Kidney (tissue), 14 donors: ENCODE measurements around the gene YAF2. TPM values are rescaled to one million over a fixed set of nuclear protein-coding genes. Genes with fewer than 3 reads are reported as not detected.

Experiments
- DNase-seq, 5 donors: peaks; one replicate each; pipeline ENCODE4 v3.0.0-alpha.2; 2013 to 2020
- FAIRE-seq: peaks from 2 replicates; lab custom pipeline; 2012; peaks lifted over from hg19 to GRCh38; lab: Jason Lieb, UNC
- H3K27ac ChIP-seq, 2 donors: one replicate each; pipeline ENCODE4 v1.7.0; 2013; ENCODE audit warnings: low read depth in 2 of 2, low read length in 2 of 2, inconsistent platforms in 1 of 2
- H3K27me3 ChIP-seq: one replicate; pipeline ENCODE4 v1.7.1; 2013; ENCODE audit warnings: low read length, inconsistent platforms; ENCODE audit not compliant: control insufficient read depth, insufficient read depth
- H3K36me3 ChIP-seq, 3 donors: one replicate each; pipeline versions ENCODE4 v1.7.0 to v1.7.1; 2013; ENCODE audit warnings: low read length in 3 of 3, control low read depth in 1 of 3, inconsistent platforms in 1 of 3; ENCODE audit not compliant: insufficient read depth in 3 of 3, control insufficient read depth in 2 of 3
- H3K4me1 ChIP-seq, 3 donors: one replicate each; pipeline versions ENCODE4 v1.7.0 to v1.7.1; 2013; ENCODE audit warnings: low read length in 3 of 3, inconsistent platforms in 1 of 3, low read depth in 1 of 3; ENCODE audit not compliant: control insufficient read depth in 2 of 3, insufficient read depth in 2 of 3
- H3K4me3 ChIP-seq, 3 donors: one replicate each; pipeline versions ENCODE4 v1.7.0 to v1.8.1; 2013; ENCODE audit warnings: low read length in 3 of 3, control low read depth in 1 of 3, inconsistent platforms in 1 of 3
- H3K9ac ChIP-seq, 3 donors: one replicate each; pipeline versions ENCODE4 v1.7.0 to v1.7.1; 2013; ENCODE audit warnings: low read length in 3 of 3, control low read depth in 1 of 3, inconsistent platforms in 1 of 3
- H3K9me3 ChIP-seq, 3 donors: one replicate each; pipeline versions ENCODE4 v1.7.0 to v1.7.1; 2013; ENCODE audit warnings: low read length in 3 of 3, control low read depth in 1 of 3, inconsistent platforms in 1 of 3; ENCODE audit not compliant: control insufficient read depth in 2 of 3, insufficient read depth in 1 of 3
- intact Hi-C: fragments of 100-400 bp; cut with DNase I; formaldehyde crosslinking; loops from one replicate; pipeline ENCODE4 v1.11.1; 2022
- polyA plus RNA-seq: library from polyadenylated mRNA; stranded (reverse); fragments of 350-450 nt; fragmentation: Illumina TruSeq; extraction: RNeasy Lipid Tissue Mini Kit (QIAGEN cat#74804); gene quantifications from one replicate; pipeline ENCODE4 v1.2.3, GENCODE V29; 2014; ENCODE audit warnings: low read depth, low replicate concordance; ENCODE audit not compliant: insufficient read depth
- total RNA-seq: library from RNA; stranded (reverse); fragmentation: NEBNext Ultra II Directional; extraction: Animal tissue kit (Norgen Biotek cat#: 25700); gene quantifications from one replicate; pipeline ENCODE4 v1.2.1, GENCODE V29; 2021
- TF ChIP-seq, protein P1 (sequence below): IDR thresholded peaks from 3 replicates; pipeline ENCODE4 v1.5.1; 2012; ENCODE audit warnings: mild to moderate bottlenecking, moderate library complexity, borderline replicate concordance; ENCODE audit not compliant: insufficient read depth; ENCODE audit errors: extremely low read depth
- donor health status: control.
- donor health status: control.
- donor health status: control.
- donor health status: control.
- donor health status: control.
- donor health status: DM: yes; HTN: yes; CAD: no.
- donor health status: Normal renal cell carcinoma (clear cell type).

YAF2 gene
- total and polyA plus RNA-seq, 2 donors from 2014 or later, result 15.0 to 32.0 TPM

DNA sequence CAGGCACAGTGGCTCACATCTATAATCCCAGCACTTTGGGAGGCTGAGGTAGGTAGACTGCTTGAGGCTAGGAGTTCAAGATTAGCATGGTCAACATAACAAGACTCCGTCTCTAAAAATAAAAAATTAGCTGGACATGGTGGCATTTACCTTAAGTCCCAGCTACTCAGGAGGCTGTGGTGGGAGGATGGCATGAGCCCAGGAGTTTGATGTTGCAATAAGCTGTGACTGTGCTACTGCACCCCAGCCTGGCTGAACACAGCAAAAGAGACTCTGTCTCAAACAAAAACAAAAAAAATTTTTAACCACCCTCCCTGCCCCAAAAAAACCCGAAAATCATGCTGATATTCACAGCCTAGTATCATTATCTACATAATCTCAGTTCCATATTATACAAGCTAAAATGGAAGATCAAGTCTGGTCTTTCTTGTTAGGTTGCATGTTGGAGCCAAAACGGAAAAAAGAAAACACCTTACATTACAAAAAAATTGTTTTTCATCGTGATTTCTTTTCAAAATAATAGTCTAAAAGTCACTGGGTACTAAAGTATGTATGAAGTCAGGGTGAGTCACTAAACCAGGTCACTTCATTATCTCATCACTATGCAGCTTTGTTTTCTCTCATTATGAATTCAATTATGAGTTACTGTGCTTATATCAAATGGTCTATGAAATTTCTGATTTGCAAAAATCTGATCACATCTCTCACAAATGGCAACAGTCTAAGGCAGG lies 107.2 kb downstream of the YAF2 start:
- TF ChIP-seq, protein P1, sequence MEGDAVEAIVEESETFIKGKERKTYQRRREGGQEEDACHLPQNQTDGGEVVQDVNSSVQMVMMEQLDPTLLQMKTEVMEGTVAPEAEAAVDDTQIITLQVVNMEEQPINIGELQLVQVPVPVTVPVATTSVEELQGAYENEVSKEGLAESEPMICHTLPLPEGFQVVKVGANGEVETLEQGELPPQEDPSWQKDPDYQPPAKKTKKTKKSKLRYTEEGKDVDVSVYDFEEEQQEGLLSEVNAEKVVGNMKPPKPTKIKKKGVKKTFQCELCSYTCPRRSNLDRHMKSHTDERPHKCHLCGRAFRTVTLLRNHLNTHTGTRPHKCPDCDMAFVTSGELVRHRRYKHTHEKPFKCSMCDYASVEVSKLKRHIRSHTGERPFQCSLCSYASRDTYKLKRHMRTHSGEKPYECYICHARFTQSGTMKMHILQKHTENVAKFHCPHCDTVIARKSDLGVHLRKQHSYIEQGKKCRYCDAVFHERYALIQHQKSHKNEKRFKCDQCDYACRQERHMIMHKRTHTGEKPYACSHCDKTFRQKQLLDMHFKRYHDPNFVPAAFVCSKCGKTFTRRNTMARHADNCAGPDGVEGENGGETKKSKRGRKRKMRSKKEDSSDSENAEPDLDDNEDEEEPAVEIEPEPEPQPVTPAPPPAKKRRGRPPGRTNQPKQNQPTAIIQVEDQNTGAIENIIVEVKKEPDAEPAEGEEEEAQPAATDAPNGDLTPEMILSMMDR, result no peak
- intact Hi-C loops, result no loop called here
- no peak overlapping the region for H3K9ac ChIP-seq
- H3K36me3 ChIP-seq, result no peaks in the 10 kb centered on the region
- DNase-seq (peak in 2 of 5 donors; percentile 9 to 10), FAIRE-seq (no peak)
- H3K9me3 ChIP-seq, result no peaks in the 10 kb centered on the region
- no peaks in the 10 kb centered on the region for H3K27me3 ChIP-seq
- H3K4me1 ChIP-seq, result peaks cover 0 to 9% (median 0%) of the 10 kb centered on the region in 3 donors
- peak overlapping the region in 1 of 3 donors; percentile 18 for H3K4me3 ChIP-seq
- H3K27ac ChIP-seq, result peak overlapping the region in 1 of 2 donors; percentile 13

DNA sequence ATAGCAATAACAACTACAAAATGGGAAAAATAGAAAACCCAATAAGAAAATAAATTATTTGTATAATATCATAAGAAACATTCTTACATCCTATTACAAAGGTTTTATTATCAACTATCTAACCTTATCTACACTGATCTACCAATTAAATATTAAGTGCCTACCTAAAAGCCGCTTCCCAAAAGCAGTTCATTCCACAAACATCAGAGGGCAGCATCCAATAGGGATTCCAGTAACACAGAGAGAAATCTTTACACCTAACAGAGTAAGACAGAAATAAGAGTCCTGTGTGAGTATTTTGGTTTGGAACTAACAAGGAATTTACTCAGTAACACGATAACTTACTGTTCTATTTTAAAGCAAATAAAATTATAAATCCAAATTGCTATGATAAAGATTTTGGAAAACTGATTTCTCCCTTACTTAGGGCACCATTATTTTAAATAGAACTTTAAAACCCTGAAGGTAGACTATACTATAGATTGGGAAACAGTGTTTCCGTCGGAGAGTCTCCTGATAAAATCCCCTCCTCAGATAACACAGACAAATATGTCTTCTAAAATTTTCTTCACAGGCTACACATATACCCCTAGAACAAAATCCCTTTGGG lies 108.3 kb downstream of the YAF2 start:
- no peaks in the 10 kb centered on the region for H3K27me3 ChIP-seq
- H3K9ac ChIP-seq, result no peak overlapping the region
- H3K36me3 ChIP-seq, result no peaks in the 10 kb centered on the region
- DNase-seq, result peak in 3 of 5 donors; percentile 62 to 88 (median 87)
- no peaks in the 10 kb centered on the region for H3K9me3 ChIP-seq
- TF ChIP-seq, protein P1, result peak; percentile 83
- H3K4me1 ChIP-seq, result peaks cover 0 to 13% (median 4%) of the 10 kb centered on the region in 3 donors
- intact Hi-C loops, result no loop called here
- peak; percentile 98 for FAIRE-seq
- no peak overlapping the region for H3K27ac ChIP-seq
- no peak overlapping the region for H3K4me3 ChIP-seq

DNA sequence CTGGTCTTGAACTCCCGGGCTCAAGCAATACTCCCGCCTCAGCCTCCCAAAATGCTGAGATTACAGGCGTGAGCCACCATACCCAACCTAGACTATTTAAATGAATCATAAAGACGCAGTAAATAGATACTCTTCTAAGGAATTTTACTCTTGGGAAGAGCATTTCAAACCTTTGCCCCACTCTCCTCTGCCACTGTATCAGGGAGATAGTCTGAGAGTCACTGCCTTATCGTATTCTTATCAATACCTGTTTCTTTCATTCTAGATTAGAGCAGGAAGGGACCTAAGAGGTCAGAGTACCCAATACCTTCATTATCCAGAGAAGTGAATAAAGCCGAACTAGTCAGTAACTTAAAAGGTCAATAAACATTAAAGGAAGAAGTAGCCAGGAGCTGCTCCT lies 109.2 kb downstream of the YAF2 start:
- FAIRE-seq (no peak), DNase-seq (no peak)
- Histone ChIP-seq H3K27me3 (no peaks in the 10 kb centered on the region), H3K9ac (no peak overlapping the region), H3K4me1 (peaks cover 0 to 13% (median 5%) of the 10 kb centered on the region in 3 donors), H3K27ac (no peak overlapping the region), H3K9me3 (no peaks in the 10 kb centered on the region), H3K36me3 (no peaks in the 10 kb centered on the region), H3K4me3 (no peak overlapping the region)
- TF ChIP-seq, protein P1, result no peak
- intact Hi-C loops, result no loop called here
